H1 (cell line): ENCODE data around the gene EPX. TPM values are rescaled to one million over a fixed set of nuclear protein-coding genes. Genes with fewer than 3 reads are reported as not detected.

Experiments
- CTCF ChIA-PET: fragments of 300-600 bp; sonication (Branson Sonifier 250); formaldehyde crosslinking; loops from one replicate; lab custom pipeline; 2021; ENCODE audit not compliant: partially characterized antibody; lab: Charles Lee
- POLR2A ChIA-PET: fragments of 300-600 bp; sonication (Branson Sonifier 250); formaldehyde crosslinking; loops from one replicate; lab custom pipeline; 2021; ENCODE audit warnings: inconsistent platforms; ENCODE audit not compliant: partially characterized antibody; lab: Charles Lee
- DNase-seq, 2 experiments: peaks; one replicate each; pipeline versions ENCODE4 v3.0.0 to v3.0.0-alpha.2; 2010 to 2022; ENCODE audit warnings: low spot score in 2 of 2, low read depth in 1 of 2, mixed read lengths in 1 of 2
- FAIRE-seq: peaks from 2 replicates; lab custom pipeline; 2011; peaks lifted over from hg19 to GRCh38; lab: Jason Lieb, UNC
- H2AFZ ChIP-seq: 2 replicates; pipeline ENCODE4 v1.8.1; 2012; ENCODE audit warnings: low read length, inconsistent platforms
- H2AK5ac ChIP-seq: 2 replicates; pipeline ENCODE4 v1.6.1; 2013; ENCODE audit warnings: low read depth, low read length
- H2BK120ac ChIP-seq: replicated peaks from 2 replicates; pipeline ENCODE3; 2013; ENCODE audit warnings: low read depth, low read length, inconsistent platforms
- H2BK12ac ChIP-seq: 2 replicates; pipeline ENCODE4 v1.6.1; 2013; ENCODE audit warnings: low read depth, low read length
- H2BK15ac ChIP-seq: 2 replicates; pipeline ENCODE4 v1.6.1; 2013; ENCODE audit warnings: low read length
- H2BK20ac ChIP-seq: 2 replicates; pipeline ENCODE4 v1.6.1; 2013; ENCODE audit warnings: low read length
- H2BK5ac ChIP-seq: 2 replicates; pipeline ENCODE4 v1.6.1; 2013; ENCODE audit warnings: low read depth, low read length
- H3K14ac ChIP-seq: 2 replicates; pipeline ENCODE4 v1.6.1; 2013; ENCODE audit warnings: inconsistent platforms; ENCODE audit not compliant: insufficient read length
- H3K18ac ChIP-seq: 2 replicates; pipeline ENCODE4 v1.6.1; 2013; ENCODE audit warnings: low read length; ENCODE audit errors: extremely low read depth
- H3K23ac ChIP-seq: 2 replicates; pipeline ENCODE4 v1.6.1; 2013; ENCODE audit warnings: inconsistent platforms; ENCODE audit not compliant: insufficient read length
- H3K23me2 ChIP-seq: 2 replicates; pipeline ENCODE4 v1.6.1; 2013; ENCODE audit warnings: low read depth, low read length
- H3K27ac ChIP-seq: 2 replicates; pipeline ENCODE4 v1.6.1; 2011; ENCODE audit warnings: low read depth, low read length, inconsistent platforms
- H3K27me3 ChIP-seq, 4 experiments: replicated peaks in 1 of 4; 1 replicate in 1 of 4; 2 replicates in 3 of 4; pipeline versions ENCODE4 v1.6.1 to v1.8.1; 2011 to 2013; ENCODE audit warnings: low read length in 3 of 4, mild to moderate bottlenecking in 3 of 4, inconsistent platforms in 2 of 4, mixed read lengths in 2 of 4, moderate library complexity in 1 of 4; ENCODE audit not compliant: control insufficient read depth in 3 of 4, insufficient read depth in 3 of 4; ENCODE audit errors: extremely low read depth in 1 of 4
- H3K36me3 ChIP-seq, 4 experiments: 2 replicates each; pipeline versions ENCODE4 v1.6.1 to v1.8.1; 2011 to 2013; ENCODE audit warnings: mild to moderate bottlenecking in 4 of 4, low read length in 3 of 4, moderate library complexity in 2 of 4, control low read depth in 1 of 4, inconsistent platforms in 1 of 4; ENCODE audit not compliant: insufficient read depth in 4 of 4, control insufficient read depth in 2 of 4
- H3K4ac ChIP-seq: replicated peaks from 2 replicates; pipeline ENCODE3; 2013; ENCODE audit warnings: low read length, low read depth, mixed read lengths, inconsistent platforms; ENCODE audit not compliant: insufficient read length
- H3K4me1 ChIP-seq, 4 experiments: replicated peaks in 1 of 4; 1 replicate in 1 of 4; 2 replicates in 3 of 4; pipeline versions ENCODE4 v1.6.1 to v1.8.1; 2011 to 2013; ENCODE audit warnings: low read length in 3 of 4, inconsistent platforms in 2 of 4, mixed read lengths in 1 of 4; ENCODE audit not compliant: insufficient read depth in 4 of 4, control insufficient read depth in 3 of 4
- H3K4me2 ChIP-seq, 2 experiments: 2 replicates each; pipeline versions ENCODE4 v1.6.1 to v1.8.1; 2011 to 2013; ENCODE audit warnings: low read depth in 2 of 2, low read length in 2 of 2, control low read depth in 1 of 2, inconsistent platforms in 1 of 2, mild to moderate bottlenecking in 1 of 2; ENCODE audit not compliant: insufficient read depth in 1 of 2
- H3K4me3 ChIP-seq, 4 experiments: fragments of 200-600, 300-600 bp in 1 of 4; sonication (generic), shearing (Covaris generic), sonication (Bioruptor Twin) in 1 of 4; 2 replicates each; pipeline versions ENCODE4 v1.5.1 to v1.8.1; 2011 to 2016; ENCODE audit warnings: low read length in 4 of 4, low read depth in 3 of 4, control low read depth in 2 of 4, inconsistent platforms in 2 of 4, mild to moderate bottlenecking in 2 of 4, mixed read lengths in 1 of 4, moderate library complexity in 1 of 4; ENCODE audit not compliant: insufficient read depth in 2 of 4; ENCODE audit errors: extremely low read depth in 1 of 4
- H3K56ac ChIP-seq: replicated peaks from 2 replicates; pipeline ENCODE3; 2013; ENCODE audit warnings: low read depth, mild to moderate bottlenecking, mixed read lengths, low read length, inconsistent platforms; ENCODE audit not compliant: insufficient read length
- H3K79me1 ChIP-seq: 2 replicates; pipeline ENCODE4 v1.6.1; 2013; ENCODE audit warnings: low read depth, low read length, control low read depth
- H3K79me2 ChIP-seq, 2 experiments: 2 replicates each; pipeline versions ENCODE4 v1.6.1 to v1.8.1; 2012 to 2013; ENCODE audit warnings: low read length in 2 of 2, mild to moderate bottlenecking in 2 of 2, inconsistent platforms in 1 of 2; ENCODE audit not compliant: insufficient read depth in 2 of 2, control insufficient read depth in 1 of 2
- H3K9ac ChIP-seq, 4 experiments: replicated peaks in 1 of 4; 1 replicate in 1 of 4; 2 replicates in 3 of 4; pipeline versions ENCODE4 v1.6.1 to v1.8.1; 2011 to 2013; ENCODE audit warnings: low read depth in 3 of 4, low read length in 3 of 4, control low read depth in 2 of 4, mild to moderate bottlenecking in 2 of 4, moderate library complexity in 2 of 4, inconsistent platforms in 1 of 4; ENCODE audit errors: extremely low read depth in 1 of 4
- H3K9me3 ChIP-seq, 2 experiments: 2 replicates each; pipeline versions ENCODE4 v1.6.1 to v1.8.1; 2012 to 2013; ENCODE audit warnings: mild to moderate bottlenecking in 2 of 2, moderate library complexity in 2 of 2, control low read depth in 1 of 2, inconsistent platforms in 1 of 2, low read depth in 1 of 2, low read length in 1 of 2, mixed read lengths in 1 of 2; ENCODE audit not compliant: insufficient read depth in 2 of 2
- H4K20me1 ChIP-seq, 2 experiments: replicated peaks in 1 of 2; 2 replicates each; pipeline versions ENCODE3 to v1.8.1; 2011 to 2013; ENCODE audit warnings: inconsistent platforms in 2 of 2, low read length in 2 of 2, mild to moderate bottlenecking in 1 of 2; ENCODE audit not compliant: insufficient read depth in 2 of 2, control insufficient read depth in 1 of 2
- H4K5ac ChIP-seq: 2 replicates; pipeline ENCODE4 v1.6.1; 2013; ENCODE audit warnings: low read length, low read depth, mixed read lengths, inconsistent platforms; ENCODE audit not compliant: insufficient read length
- H4K8ac ChIP-seq: 2 replicates; pipeline ENCODE4 v1.8.0; 2013; ENCODE audit warnings: mild to moderate bottlenecking, moderate library complexity, low read length, inconsistent platforms; ENCODE audit not compliant: insufficient read depth; ENCODE audit errors: extremely low read depth
- H4K91ac ChIP-seq: replicated peaks from 2 replicates; pipeline ENCODE3; 2013; ENCODE audit warnings: low read length, mixed read lengths, inconsistent platforms; ENCODE audit not compliant: insufficient read length
- BCL11A ChIP-seq, 2 experiments: IDR thresholded peaks; one replicate each; pipeline ENCODE4 v1.6.1; 2011; ENCODE audit warnings: low read depth in 2 of 2, low read length in 2 of 2, mild to moderate bottlenecking in 2 of 2
- GTF2F1 ChIP-seq: IDR thresholded peaks from 2 replicates; pipeline ENCODE4 v1.6.1; 2012; ENCODE audit warnings: low read depth, low read length, improper control_type of control experiment, borderline replicate concordance
- KDM1A ChIP-seq: fragments of 200-600, 300-600 bp; sonication (generic); IDR thresholded peaks from 2 replicates; pipeline ENCODE4 v1.7.1; 2016; ENCODE audit warnings: mild to moderate bottlenecking, low read length, borderline replicate concordance
- KDM5A ChIP-seq: fragments of 200-600 bp; IDR thresholded peaks from 2 replicates; pipeline ENCODE4 v1.7.1; 2012; ENCODE audit warnings: mild to moderate bottlenecking, low read length, inconsistent platforms, mixed read lengths
- POLR2A ChIP-seq, 2 experiments: IDR thresholded peaks; 1 replicate in 1 of 2; 2 replicates in 1 of 2; pipeline ENCODE4 v1.6.1; 2011; ENCODE audit warnings: low read depth in 2 of 2, low read length in 2 of 2, mild to moderate bottlenecking in 2 of 2; ENCODE audit errors: control extremely low read depth in 1 of 2
- SIX5 ChIP-seq: IDR thresholded peaks from 2 replicates; pipeline ENCODE4 v1.6.1; 2011; ENCODE audit warnings: mild to moderate bottlenecking, low read depth, low read length
- SUZ12 ChIP-seq: fragments of 200-600 bp; sonication (generic); IDR thresholded peaks from 2 replicates; pipeline ENCODE4 v1.6.1; 2012; ENCODE audit warnings: mild to moderate bottlenecking, inconsistent platforms, low read length, moderate library complexity, mixed read lengths
- WGBS, 2 experiments: shearing (Covaris generic) in 1 of 2; methylation state at CpG; one replicate each; pipeline versions ENCODE4 v1.1.6 to v1.1.7; 2013 to 2015; ENCODE audit warnings: low lambda C conversion rate in 2 of 2, mixed read lengths in 2 of 2, inconsistent platforms in 1 of 2, low coverage in 1 of 2, missing lambda C conversion rate in 1 of 2; ENCODE audit not compliant: insufficient replicate concordance in 2 of 2, insufficient coverage in 1 of 2, insufficient read length in 1 of 2; ENCODE audit errors: extremely low coverage in 1 of 2, missing lambda C conversion rate in 1 of 2; 5-methylcytosine and 5-hydroxymethylcytosine counted together
- polyA plus RNA-seq, 7 experiments: library from polyadenylated mRNA; depleted of rRNA in 3 of 7; stranded (reverse) in 5 of 7; unstranded in 2 of 7; fragments of >200 nt in 5 of 7; fragments of 200-250 nt in 2 of 7; gene quantifications; 1 replicate in 5 of 7; 2 replicates in 1 of 7; 4 replicates in 1 of 7; pipeline versions ENCODE4 v1.2.1 to v1.2.3, GENCODE V29; 2011 to 2013; ENCODE audit warnings: missing spikeins in 2 of 7, mixed read lengths in 2 of 7
- total RNA-seq: library from RNA; stranded (reverse); fragmentation: NEBNext Ultra II Directional; extraction: Animal tissue kit (Norgen Biotek cat#: 25700); gene quantifications from 2 replicates; pipeline ENCODE4 v1.2.1, GENCODE V29; 2021

EPX gene
- total and polyA plus RNA-seq, 2 of the 8 experiments (the other 6 are each of a cell fraction or from before 2014, with no cell fraction given): not detected

- Histone ChIP-seq H3K4me3 (no peak overlapping the region), H3K14ac (no peak overlapping the region), H2AK5ac (no peak overlapping the region), H3K18ac (no peak overlapping the region), H4K20me1 (peaks cover 0 to 4% of the 10 kb centered on the region in 2 experiments), H3K4ac (no peak overlapping the region), H4K8ac (no peak overlapping the region), H3K23me2 (no peaks in the 10 kb centered on the region), H4K5ac (no peak overlapping the region), H2BK5ac (no peak overlapping the region), H3K27ac (no peak overlapping the region), H2BK15ac (no peak overlapping the region), H3K4me1 (no peaks in the 10 kb centered on the region), H3K9me3 (no peaks in the 10 kb centered on the region), H3K79me2 (no peaks in the 10 kb centered on the region), H3K79me1 (no peaks in the 10 kb centered on the region), H2AFZ (no peak overlapping the region), H2BK120ac (no peak overlapping the region), H4K91ac (no peak overlapping the region), H3K27me3 (0 out of 7 replicates have a peak, but pooled peaks cover 0 to 3% (median 2%) of the 10 kb centered on the region in 4 experiments), H3K36me3 (no peaks in the 10 kb centered on the region), H3K9ac (no peak overlapping the region), H3K23ac (no peak overlapping the region), H3K4me2 (no peak overlapping the region), H3K56ac (no peak overlapping the region), H2BK20ac (no peak overlapping the region), H2BK12ac (no peak overlapping the region)
- TF ChIP-seq GTF2F1 (no peak), KDM5A (no peak), BCL11A (IDR thresholded peaks at IDR 0.05; ENCODE audit: low read depth in 2 of 2, low read length in 2 of 2) (no peak), KDM1A (no peak), SUZ12 (no peak), SIX5 (no peak), POLR2A (IDR thresholded peaks at IDR 0.05; ENCODE audit: control extremely low read depth in 1 of 2, low read depth in 2 of 2, low read length in 2 of 2) (no peak)
- WGBS, 2 experiments: 71% methylated on average over 3 of the region's 3 CpGs; no CpG with 5 or more reads in 1 of the 2 experiments
- ChIA-PET POLR2A (interaction anchor here (1.3 kb wide), 1 partner anchor 13 kb away, joined by 3 read pairs; no protein-coding TSS in a partner anchor), CTCF (interaction anchor here (0.8 to 11.5 kb wide), 7 partner anchors 19 to 75 kb away, joined by 3 to 71 read pairs (median 3); no protein-coding TSS in a partner anchor)
- FAIRE-seq (no peak), DNase-seq (no peak)
Measured at GRCh38 chr17:58174871-58175270, 17.7 kb upstream of the EPX start.
